ENCODE measurements around the gene FXYD7. TPM values are rescaled to one million over a fixed set of nuclear protein-coding genes. Genes with fewer than 3 reads are reported as not detected.

FXYD7 gene
- total RNA-seq, 1 experiment from 2014 or later = not detected

DNA sequence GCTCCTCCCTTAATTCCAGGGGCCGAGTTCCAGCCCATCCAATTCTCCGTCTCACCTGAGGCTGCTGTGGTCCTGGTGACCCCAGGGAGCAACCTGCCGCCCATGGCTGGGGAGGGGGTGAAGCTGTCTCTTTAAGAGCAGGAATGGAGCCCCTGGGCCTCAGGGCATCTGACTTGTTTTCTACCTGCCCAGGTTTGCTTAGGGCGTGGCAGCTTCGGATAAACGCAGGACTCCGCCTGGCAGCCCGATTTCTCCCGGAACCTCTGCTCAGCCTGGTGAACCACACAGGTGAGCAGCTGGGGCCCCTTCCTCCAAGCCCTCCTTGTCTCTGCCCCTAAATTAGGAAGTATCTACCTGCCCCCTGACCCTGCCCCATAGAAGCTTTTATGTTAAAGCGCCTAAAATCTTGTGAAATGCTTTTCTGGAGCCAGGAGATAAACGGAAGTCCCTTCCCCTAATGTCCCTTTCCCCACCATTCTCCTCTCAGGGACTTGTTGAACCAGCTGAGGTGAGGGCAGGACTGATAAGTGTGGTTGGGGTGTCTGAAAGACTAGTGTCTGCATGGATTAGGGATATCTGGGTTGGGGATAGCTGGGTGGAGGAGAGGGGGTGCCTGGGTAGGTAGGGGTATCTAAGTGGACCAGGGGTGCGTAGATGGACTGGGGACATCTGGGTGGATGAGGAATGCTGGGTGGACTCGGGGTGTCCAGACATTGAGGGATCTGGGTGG, 26.8 kb upstream of the FXYD7 start:
- Histone ChIP-seq H3K27ac (ENCODE audit: low read length) (peak overlapping the region; percentile 92), H3K4me1 (ENCODE audit: insufficient read depth, low read length) (peaks cover 57% of the 10 kb centered on the region), H4K20me1 (ENCODE audit: low read length) (no peaks in the 10 kb centered on the region), H3K36me3 (ENCODE audit: low read depth, low read length) (no peaks in the 10 kb centered on the region), H3K4me2 (ENCODE audit: low read length) (peak overlapping the region; percentile 96), H3K9ac (ENCODE audit: low read length) (peak overlapping the region; percentile 95), H3K4me3 (ENCODE audit: low read length) (peak overlapping the region; percentile 79), H3K9me3 (ENCODE audit: low read length) (no peaks in the 10 kb centered on the region), H3K79me2 (ENCODE audit: low read length) (peaks cover 23% of the 10 kb centered on the region), H2AFZ (ENCODE audit: low read length) (peak overlapping the region; percentile 80), H3K27me3 (ENCODE audit: low read length) (no peaks in the 10 kb centered on the region), H3F3A (ENCODE audit: low read length, unreplicated experiment) (no peaks in the 10 kb centered on the region), H3K9me2 (replicated peaks; ENCODE audit: low read length) (no peaks in the 10 kb centered on the region)
- TF ChIP-seq EZH2phosphoT487 (IDR thresholded peaks at IDR 0.05; ENCODE audit: borderline replicate concordance, low read length) = no peak
- no peak for TF ChIP-seq EZH2 (IDR thresholded peaks at IDR 0.05; ENCODE audit: low read length, unreplicated experiment)
- TF ChIP-seq CTCF (conservative IDR thresholded peaks at IDR 0.05; ENCODE audit: low read depth, low read length) = no peak
- ChIA-PET POLR2A (ENCODE audit: unreplicated experiment) (no interaction called here), CTCF (no interaction called here)
- intact Hi-C loops (cut with micrococcal nuclease) = no loop called here
- BruUV-seq (replicated peaks) = TSS peak; percentile 51
- DNase-seq (peak; percentile 76), ATAC-seq (peak; percentile 15; the same call in 1 of the 2 replicates)

DNA sequence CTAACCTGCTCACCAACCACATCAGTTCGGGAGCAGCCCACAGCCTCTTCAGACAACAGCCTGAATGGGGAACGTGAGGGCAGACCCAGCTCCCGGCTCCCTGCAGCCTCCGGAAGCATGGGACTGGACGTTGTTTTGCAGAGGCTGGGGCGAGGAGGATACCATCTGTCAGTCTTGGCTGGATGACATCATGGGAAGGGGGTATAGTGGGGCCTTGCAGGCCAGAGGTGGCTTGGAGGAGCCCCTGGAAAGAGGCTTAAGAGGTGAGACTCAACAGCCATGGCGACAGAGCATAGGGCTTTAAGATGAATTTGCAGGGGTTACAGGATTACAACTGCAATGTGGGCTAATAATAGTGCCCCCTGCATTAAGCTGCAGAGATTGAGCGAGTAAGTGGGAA, 25.9 kb upstream of the FXYD7 start:
- H3K27me3 ChIP-seq (ENCODE audit: low read length) = no peaks in the 10 kb centered on the region
- H4K20me1 ChIP-seq (ENCODE audit: low read length) = no peaks in the 10 kb centered on the region
- H2AFZ ChIP-seq (ENCODE audit: low read length) = no peak overlapping the region
- no peak for TF ChIP-seq EZH2 (IDR thresholded peaks at IDR 0.05; ENCODE audit: low read length, unreplicated experiment)
- H3F3A ChIP-seq (ENCODE audit: low read length, unreplicated experiment) = no peaks in the 10 kb centered on the region
- intact Hi-C loops (cut with micrococcal nuclease) = no loop called here
- H3K27ac ChIP-seq (ENCODE audit: low read length) = peak overlapping the region; percentile 92
- peak overlapping the region; percentile 96 for H3K4me2 ChIP-seq (ENCODE audit: low read length)
- no peaks in the 10 kb centered on the region for H3K9me2 ChIP-seq (replicated peaks; ENCODE audit: low read length)
- ChIA-PET POLR2A (ENCODE audit: unreplicated experiment) (no interaction called here), CTCF (no interaction called here)
- H3K9ac ChIP-seq (ENCODE audit: low read length) = peak overlapping the region; percentile 95
- DNase-seq (no peak), ATAC-seq (no peak)
- H3K79me2 ChIP-seq (ENCODE audit: low read length) = peaks cover 23% of the 10 kb centered on the region
- BruUV-seq (replicated peaks) = no TSS peak
- peaks cover 63% of the 10 kb centered on the region for H3K4me1 ChIP-seq (ENCODE audit: insufficient read depth, low read length)
- no peaks in the 10 kb centered on the region for H3K9me3 ChIP-seq (ENCODE audit: low read length)
- peak overlapping the region; percentile 79 for H3K4me3 ChIP-seq (ENCODE audit: low read length)
- H3K36me3 ChIP-seq (ENCODE audit: low read depth, low read length) = peaks cover 3% of the 10 kb centered on the region; the same call in 1 of the 2 replicates

- Histone ChIP-seq H3K27me3 (ENCODE audit: low read length) (no peaks in the 10 kb centered on the region), H3K9me3 (ENCODE audit: low read length) (no peaks in the 10 kb centered on the region), H3K4me1 (ENCODE audit: insufficient read depth, low read length) (peaks cover 67% of the 10 kb centered on the region), H3K4me2 (ENCODE audit: low read length) (peak overlapping the region; percentile 96), H4K20me1 (ENCODE audit: low read length) (no peaks in the 10 kb centered on the region), H3K9ac (ENCODE audit: low read length) (no peak overlapping the region), H2AFZ (ENCODE audit: low read length) (no peak overlapping the region), H3K36me3 (ENCODE audit: low read depth, low read length) (peaks cover 3% of the 10 kb centered on the region; the same call in 1 of the 2 replicates), H3K4me3 (ENCODE audit: low read length) (no peak overlapping the region), H3K9me2 (replicated peaks; ENCODE audit: low read length) (no peaks in the 10 kb centered on the region), H3K79me2 (ENCODE audit: low read length) (peaks cover 23% of the 10 kb centered on the region), H3F3A (ENCODE audit: low read length, unreplicated experiment) (no peaks in the 10 kb centered on the region), H3K27ac (ENCODE audit: low read length) (0 out of 2 replicates have a peak overlapping the region, but pooled peaks have one; percentile 99)
- DNase-seq = no peak
- ChIA-PET POLR2A (ENCODE audit: unreplicated experiment) (interaction anchor here (0.6 kb wide), 1 partner anchor 31 kb away, joined by 13 read pairs; no protein-coding TSS in a partner anchor), CTCF (no interaction called here)
- ATAC-seq = no peak
- TF ChIP-seq CTCF (conservative IDR thresholded peaks at IDR 0.05; ENCODE audit: low read depth, low read length) = no peak
- no peak for TF ChIP-seq EZH2phosphoT487 (IDR thresholded peaks at IDR 0.05; ENCODE audit: borderline replicate concordance, low read length)
- no peak for TF ChIP-seq EZH2 (IDR thresholded peaks at IDR 0.05; ENCODE audit: low read length, unreplicated experiment)
- BruUV-seq (replicated peaks) = no TSS peak
- intact Hi-C loops (cut with micrococcal nuclease) = no loop called here
Measured at GRCh38 chr19:35117799-35118198, 25.3 kb upstream of the FXYD7 start.
